Mesenchymal stem cell (in vitro differentiated cells and primary cell): Measurements from ENCODE around the gene PDGFRB.

Experiments used
- DNase-seq: peaks from one replicate; pipeline ENCODE4 v3.0.0-alpha.2; 2013
- H2AFZ ChIP-seq: one replicate; pipeline ENCODE4 v1.6.1; 2013; ENCODE audit warnings: low read depth, mild to moderate bottlenecking, control low read depth, inconsistent platforms, low read length, moderate library complexity
- H2AK5ac ChIP-seq: 2 replicates; pipeline ENCODE4 v1.6.1; 2013; ENCODE audit warnings: low read length, moderate library complexity, mild to moderate bottlenecking, inconsistent platforms; ENCODE audit not compliant: severe bottlenecking
- H2BK120ac ChIP-seq: one replicate; pipeline ENCODE4 v1.6.1; 2013; ENCODE audit warnings: low read depth, mild to moderate bottlenecking, inconsistent platforms, low read length, moderate library complexity
- H2BK12ac ChIP-seq, 2 experiments: one replicate each; pipeline ENCODE4 v1.6.1; 2013; ENCODE audit warnings: inconsistent platforms in 2 of 2, low read length in 2 of 2, mild to moderate bottlenecking in 2 of 2, moderate library complexity in 2 of 2, control low read depth in 1 of 2
- H2BK15ac ChIP-seq: one replicate; pipeline ENCODE4 v1.6.1; 2013; ENCODE audit warnings: mild to moderate bottlenecking, low read depth, inconsistent platforms; ENCODE audit not compliant: poor library complexity, severe bottlenecking
- H2BK5ac ChIP-seq: 2 replicates; pipeline ENCODE4 v1.6.1; 2013; ENCODE audit warnings: low read depth, mild to moderate bottlenecking, low read length, control low read depth, inconsistent platforms; ENCODE audit not compliant: poor library complexity, severe bottlenecking
- H3K14ac ChIP-seq, 2 experiments: one replicate each; pipeline ENCODE4 v1.6.1; 2013; ENCODE audit warnings: inconsistent platforms in 2 of 2, low read length in 2 of 2, control low read depth in 1 of 2, mild to moderate bottlenecking in 1 of 2, moderate library complexity in 1 of 2
- H3K18ac ChIP-seq, 2 experiments: one replicate each; pipeline ENCODE4 v1.6.1; 2013; ENCODE audit warnings: inconsistent platforms in 2 of 2, low read length in 2 of 2, control low read depth in 1 of 2, low read depth in 1 of 2, mild to moderate bottlenecking in 1 of 2
- H3K23ac ChIP-seq, 2 experiments: one replicate each; pipeline ENCODE4 v1.6.1; 2013; ENCODE audit warnings: inconsistent platforms in 2 of 2, low read length in 2 of 2, mild to moderate bottlenecking in 2 of 2, moderate library complexity in 2 of 2, control low read depth in 1 of 2
- H3K27ac ChIP-seq: 2 replicates; pipeline ENCODE4 v1.5.1; 2013; ENCODE audit warnings: mild to moderate bottlenecking, moderate library complexity, low read length, control low read depth, inconsistent platforms; ENCODE audit not compliant: poor library complexity, severe bottlenecking
- H3K27me3 ChIP-seq, 2 experiments: 2 replicates each; pipeline versions ENCODE4 v1.6.1 to v1.7.0; 2013; ENCODE audit warnings: low read length in 2 of 2, mild to moderate bottlenecking in 2 of 2, moderate library complexity in 2 of 2, control low read depth in 1 of 2, inconsistent platforms in 1 of 2; ENCODE audit not compliant: control insufficient read depth in 1 of 2, insufficient read depth in 1 of 2
- H3K36me3 ChIP-seq, 2 experiments: 2 replicates each; pipeline versions ENCODE4 v1.6.1 to v1.7.0; 2013; ENCODE audit warnings: low read length in 2 of 2, control low read depth in 1 of 2, inconsistent platforms in 1 of 2, low read depth in 1 of 2, mild to moderate bottlenecking in 1 of 2; ENCODE audit not compliant: insufficient read depth in 2 of 2, control insufficient read depth in 1 of 2
- H3K4ac ChIP-seq, 2 experiments: one replicate each; pipeline ENCODE4 v1.6.1; 2013; ENCODE audit warnings: inconsistent platforms in 2 of 2, low read length in 2 of 2, mild to moderate bottlenecking in 2 of 2, moderate library complexity in 2 of 2, control low read depth in 1 of 2, low read depth in 1 of 2
- H3K4me1 ChIP-seq: 2 replicates; pipeline ENCODE4 v1.6.1; 2013; ENCODE audit warnings: low read depth, low read length, control low read depth; ENCODE audit not compliant: control insufficient read depth, insufficient read depth
- H3K4me2 ChIP-seq: 2 replicates; pipeline ENCODE4 v1.6.1; 2013; ENCODE audit warnings: low read length, mild to moderate bottlenecking, inconsistent platforms; ENCODE audit not compliant: poor library complexity, severe bottlenecking
- H3K4me3 ChIP-seq, 2 experiments: 2 replicates each; pipeline versions ENCODE4 v1.5.1 to v1.7.0; 2013; ENCODE audit warnings: low read length in 2 of 2, mild to moderate bottlenecking in 2 of 2, control low read depth in 1 of 2, low read depth in 1 of 2; ENCODE audit not compliant: insufficient read depth in 1 of 2
- H3K79me1 ChIP-seq: replicated peaks from 2 replicates; pipeline ENCODE4 v1.6.1; 2013; ENCODE audit warnings: mild to moderate bottlenecking, control low read depth, low read length, inconsistent platforms; ENCODE audit not compliant: poor library complexity, severe bottlenecking
- H3K9ac ChIP-seq: 2 replicates; pipeline ENCODE4 v1.7.0; 2013; ENCODE audit warnings: mild to moderate bottlenecking, low read length, moderate library complexity
- H3K9me3 ChIP-seq: 2 replicates; pipeline ENCODE4 v1.7.0; 2013; ENCODE audit warnings: mild to moderate bottlenecking, low read length; ENCODE audit not compliant: control insufficient read depth
- H4K8ac ChIP-seq: one replicate; pipeline ENCODE4 v1.6.1; 2013; ENCODE audit warnings: inconsistent platforms, mild to moderate bottlenecking, low read length, moderate library complexity
- H4K91ac ChIP-seq: one replicate; pipeline ENCODE4 v1.6.1; 2013; ENCODE audit warnings: mild to moderate bottlenecking, low read length, inconsistent platforms
- WGBS: methylation state at CpG from one replicate; pipeline ENCODE4 v1.1.7; 2013; ENCODE audit warnings: mixed read lengths; 5-methylcytosine and 5-hydroxymethylcytosine counted together

Gene PDGFRB

DNA sequence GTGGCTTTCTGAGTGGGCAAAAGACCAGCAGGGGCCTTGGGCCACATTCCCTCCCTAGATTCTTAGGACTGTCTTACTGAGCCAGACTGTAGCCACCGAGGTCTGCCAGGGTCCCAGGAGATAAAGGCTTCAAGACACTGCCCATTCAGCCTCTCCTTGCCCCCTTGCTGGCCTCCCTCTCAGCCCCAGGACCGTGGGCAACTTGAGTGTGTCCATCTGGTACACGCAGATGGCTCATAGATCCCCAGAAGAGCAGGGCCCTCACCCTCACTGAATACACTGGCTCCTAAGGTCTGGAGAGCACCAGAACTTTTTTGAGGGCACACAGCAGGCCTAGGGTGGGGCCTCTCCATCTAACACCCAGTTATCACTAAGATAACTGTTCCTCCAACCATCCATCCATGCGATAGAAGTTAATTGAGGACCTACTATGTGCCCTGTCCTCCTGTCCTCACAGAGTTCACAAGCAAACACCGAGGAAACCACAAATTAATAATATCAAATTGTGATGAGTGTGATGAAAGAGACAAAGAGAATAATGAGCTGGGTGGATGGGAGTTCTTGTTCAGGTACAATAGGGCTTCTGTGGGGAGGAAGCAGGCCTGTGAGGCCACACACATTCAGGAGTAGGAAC lies 4.9 kb upstream of the PDGFRB start:
- Histone ChIP-seq H3K9me3 (no peaks in the 10 kb centered on the region), H3K27me3 (no peaks in the 10 kb centered on the region), H2AK5ac (peak overlapping the region; percentile 8), H3K18ac (peak overlapping the region; percentile 94 to 99), H3K36me3 (no peaks in the 10 kb centered on the region), H2BK15ac (peak overlapping the region; percentile 98), H2AFZ (no peak overlapping the region), H3K79me1 (peaks cover 2% of the 10 kb centered on the region), H3K4me3 (no peak overlapping the region), H4K8ac (peak overlapping the region; percentile 97), H2BK5ac (no peak overlapping the region), H3K27ac (no peak overlapping the region), H3K14ac (peak overlapping the region in 1 of 2 experiments; percentile 50), H4K91ac (peak overlapping the region; percentile 100), H3K9ac (peak overlapping the region; percentile 70), H3K4me2 (no peak overlapping the region), H2BK120ac (peak overlapping the region; percentile 97), H3K4me1 (peaks cover 34% of the 10 kb centered on the region), H3K4ac (peak overlapping the region; percentile 44 to 98), H2BK12ac (peak overlapping the region; percentile 95 to 98), H3K23ac (no peak overlapping the region)
- DNase-seq, result peak; percentile 52
- WGBS, result 26% methylated on average over 3 of the region's 5 CpGs

GRCh38 chr5:150159741-150160179 lies 4.1 kb upstream of the PDGFRB start:
- H3K79me1 ChIP-seq, result peaks cover 2% of the 10 kb centered on the region
- H3K4me1 ChIP-seq, result peaks cover 32% of the 10 kb centered on the region
- no peak overlapping the region for H3K14ac ChIP-seq
- no peaks in the 10 kb centered on the region for H3K27me3 ChIP-seq
- peak overlapping the region; percentile 44 to 98 for H3K4ac ChIP-seq
- no peaks in the 10 kb centered on the region for H3K36me3 ChIP-seq
- no peak overlapping the region for H3K23ac ChIP-seq
- H4K91ac ChIP-seq, result peak overlapping the region; percentile 100
- no peak overlapping the region for H2AFZ ChIP-seq
- peak overlapping the region; percentile 70 for H3K9ac ChIP-seq
- H3K4me2 ChIP-seq, result no peak overlapping the region
- peak overlapping the region; percentile 97 for H2BK120ac ChIP-seq
- DNase-seq, result peak; percentile 91
- H4K8ac ChIP-seq, result peak overlapping the region; percentile 97
- H3K9me3 ChIP-seq, result no peaks in the 10 kb centered on the region
- WGBS, result 13% methylated on average over 1 of the region's 9 CpGs
- no peak overlapping the region for H2AK5ac ChIP-seq
- H3K27ac ChIP-seq, result no peak overlapping the region
- H2BK15ac ChIP-seq, result peak overlapping the region; percentile 95
- no peak overlapping the region for H2BK5ac ChIP-seq
- H2BK12ac ChIP-seq, result peak overlapping the region; percentile 83 to 98
- no peak overlapping the region for H3K4me3 ChIP-seq
- H3K18ac ChIP-seq, result peak overlapping the region; percentile 94 to 99

DNA sequence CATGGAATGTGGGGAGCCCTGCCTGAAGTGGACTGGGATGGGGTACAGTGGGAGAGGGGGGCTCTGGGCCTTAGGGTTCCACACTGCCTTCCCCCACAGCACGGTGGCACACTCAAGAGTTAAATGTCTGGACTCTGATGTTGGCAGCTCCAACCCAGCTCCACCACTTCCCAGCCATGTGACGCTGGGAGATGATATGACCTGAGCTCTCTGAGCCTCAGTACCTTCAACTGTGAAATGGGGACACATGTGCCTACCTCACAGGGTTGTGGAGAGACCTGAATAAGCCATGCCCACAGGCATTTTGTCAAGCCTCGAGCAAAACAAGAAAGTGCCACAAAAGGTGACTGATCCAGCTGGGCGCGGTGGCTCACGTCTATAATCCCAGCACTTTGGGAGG lies 3.4 kb upstream of the PDGFRB start:
- peaks cover 2% of the 10 kb centered on the region for H3K79me1 ChIP-seq
- no peaks in the 10 kb centered on the region for H3K27me3 ChIP-seq
- H4K8ac ChIP-seq, result peak overlapping the region; percentile 86
- peaks cover 0 to 1% of the 10 kb centered on the region in 2 experiments for H3K36me3 ChIP-seq
- H3K27ac ChIP-seq, result no peak overlapping the region
- peak overlapping the region; percentile 60 for H2AK5ac ChIP-seq
- H3K4ac ChIP-seq, result peak overlapping the region; percentile 90 to 92
- WGBS, result 81% methylated on average over 6 of the region's 6 CpGs
- peak overlapping the region; percentile 96 for H2BK120ac ChIP-seq
- H3K14ac ChIP-seq, result peak overlapping the region in 1 of 2 experiments; percentile 93
- H3K23ac ChIP-seq, result peak overlapping the region in 1 of 2 experiments; percentile 46
- peak overlapping the region in 1 of 2 experiments; percentile 44 for H3K4me3 ChIP-seq
- H3K9me3 ChIP-seq, result no peaks in the 10 kb centered on the region
- peak overlapping the region; percentile 100 for H2BK15ac ChIP-seq
- H3K4me2 ChIP-seq, result no peak overlapping the region
- peaks cover 30% of the 10 kb centered on the region for H3K4me1 ChIP-seq
- peak overlapping the region; percentile 98 for H4K91ac ChIP-seq
- peak overlapping the region; percentile 70 for H3K9ac ChIP-seq
- H3K18ac ChIP-seq, result peak overlapping the region; percentile 78 to 98
- no peak overlapping the region for H2BK5ac ChIP-seq
- H2AFZ ChIP-seq, result no peak overlapping the region
- DNase-seq, result no peak
- H2BK12ac ChIP-seq, result peak overlapping the region; percentile 91 to 99

DNA sequence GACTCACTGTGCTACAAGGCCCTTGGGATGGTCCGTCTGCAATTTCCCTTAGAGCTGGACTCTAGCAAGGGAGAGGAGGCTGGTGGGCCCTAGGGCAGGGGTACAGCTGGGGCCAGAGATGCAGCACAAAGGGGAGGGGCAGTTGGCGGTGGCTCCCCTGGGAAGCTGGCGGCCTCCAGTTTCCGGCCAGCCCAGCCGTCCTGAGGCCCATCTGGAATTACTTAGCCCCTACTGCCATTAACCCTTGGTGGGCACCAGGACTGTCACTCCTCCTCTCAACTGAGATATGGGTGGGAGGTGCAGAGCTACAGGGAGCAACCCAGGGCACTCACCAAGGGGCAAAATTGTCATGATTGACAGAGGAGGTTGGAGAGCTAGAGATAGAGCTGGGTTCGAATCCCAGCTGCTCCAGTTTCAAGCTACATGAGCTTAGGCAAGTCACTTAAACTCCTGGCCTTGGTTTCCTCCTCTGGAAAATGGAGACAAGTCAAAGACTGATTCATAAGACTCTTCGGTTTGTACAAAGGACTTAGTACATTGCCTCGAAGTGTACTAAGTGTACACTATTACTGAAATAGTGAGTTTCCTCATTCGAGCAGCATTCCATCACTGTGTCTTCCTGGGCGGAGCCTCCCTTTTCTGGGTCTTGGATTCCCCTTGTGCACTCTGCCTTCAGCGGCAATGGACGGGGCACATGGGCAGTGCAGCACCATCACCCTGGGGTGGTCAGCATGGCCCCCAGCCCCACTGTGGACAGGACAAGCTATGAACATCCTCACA lies 2.7 kb upstream of the PDGFRB start:
- WGBS, result 45% methylated on average over 11 of the region's 12 CpGs
- peak; percentile 68 for DNase-seq
- H2BK5ac ChIP-seq, result no peak overlapping the region
- H2AFZ ChIP-seq, result no peak overlapping the region
- peak overlapping the region; percentile 90 to 92 for H3K4ac ChIP-seq
- H2BK12ac ChIP-seq, result peak overlapping the region; percentile 91 to 99
- H3K79me1 ChIP-seq, result peaks cover 2% of the 10 kb centered on the region
- H3K18ac ChIP-seq, result peak overlapping the region; percentile 78 to 98
- H4K8ac ChIP-seq, result peak overlapping the region; percentile 86
- peak overlapping the region in 1 of 2 experiments; percentile 93 for H3K14ac ChIP-seq
- H4K91ac ChIP-seq, result peak overlapping the region; percentile 98
- H3K36me3 ChIP-seq, result peaks cover 0 to 8% of the 10 kb centered on the region in 2 experiments
- H3K9me3 ChIP-seq, result no peaks in the 10 kb centered on the region
- H2BK15ac ChIP-seq, result peak overlapping the region; percentile 100
- H3K9ac ChIP-seq, result peak overlapping the region; percentile 70
- H3K4me2 ChIP-seq, result no peak overlapping the region
- peak overlapping the region; percentile 60 for H2AK5ac ChIP-seq
- peak overlapping the region in 1 of 2 experiments; percentile 46 for H3K23ac ChIP-seq
- H3K4me1 ChIP-seq, result peaks cover 31% of the 10 kb centered on the region
- H2BK120ac ChIP-seq, result peak overlapping the region; percentile 96
- H3K27me3 ChIP-seq, result no peaks in the 10 kb centered on the region
- peak overlapping the region in 1 of 2 experiments; percentile 51 for H3K4me3 ChIP-seq
- H3K27ac ChIP-seq, result no peak overlapping the region
